ENCODE data around the gene RGS3.
A peak's percentile ranks its signal among the peaks of the same experiment; 100 is the strongest.

RGS3 gene

GRCh38 chr9:113600871-113601614 lies 137.5 kb downstream of the RGS3 start:
- Mint-ChIP-seq H3K4me3 (peak overlapping the region; percentile 14 to 50 (median 35)), H3K4me1 (peaks cover 71% of the 10 kb centered on the region), H3K27me3 (ENCODE audit: low read depth) (peaks cover 11% of the 10 kb centered on the region), H3K27ac (peak overlapping the region; percentile 83 to 96 (median 85)), H3K36me3 (ENCODE audit: low read depth) (peaks cover 9% of the 10 kb centered on the region), H3K9me3 (no peaks in the 10 kb centered on the region)
- no peak for TF ChIP-seq CTCF (IDR thresholded peaks at IDR 0.05; ENCODE audit: unreplicated experiment in 3 of 3)

DNA sequence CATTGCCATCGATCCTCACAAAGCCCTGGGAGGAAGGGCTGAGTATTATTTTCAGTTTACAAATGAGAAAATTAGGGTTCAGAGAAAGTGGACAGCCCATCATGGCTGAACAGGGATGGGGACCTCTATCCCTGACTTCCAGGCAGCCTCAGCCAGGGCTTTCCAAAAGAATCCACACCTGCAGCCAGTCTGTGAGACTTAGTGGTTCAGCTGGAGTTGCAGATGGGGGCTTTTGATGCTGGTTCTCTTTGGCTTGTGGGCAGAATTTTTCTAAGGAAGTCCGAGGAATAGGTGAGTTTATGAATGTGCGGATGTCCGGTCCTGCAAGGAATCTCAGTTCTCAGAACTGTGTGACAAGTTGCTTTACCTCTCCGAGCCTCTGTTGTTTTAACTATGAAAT lies 138.1 kb downstream of the RGS3 start:
- peaks cover 70% of the 10 kb centered on the region for H3K4me1 Mint-ChIP-seq
- H3K27ac Mint-ChIP-seq = peak overlapping the region; percentile 83 to 96 (median 85)
- peaks cover 11% of the 10 kb centered on the region for H3K27me3 Mint-ChIP-seq (ENCODE audit: low read depth)
- peak overlapping the region in 2 of 3 experiments; percentile 14 to 50 for H3K4me3 Mint-ChIP-seq
- TF ChIP-seq CTCF (IDR thresholded peaks at IDR 0.05; ENCODE audit: unreplicated experiment in 3 of 3) = no peak
- peaks cover 3% of the 10 kb centered on the region for H3K36me3 Mint-ChIP-seq (ENCODE audit: low read depth)
- no peaks in the 10 kb centered on the region for H3K9me3 Mint-ChIP-seq

- Mint-ChIP-seq H3K27me3 (ENCODE audit: low read depth) (peaks cover 11% of the 10 kb centered on the region), H3K27ac (peak overlapping the region; percentile 83 to 96 (median 85)), H3K9me3 (no peaks in the 10 kb centered on the region), H3K4me3 (peak overlapping the region in 1 of 3 experiments; percentile 14), H3K36me3 (ENCODE audit: low read depth) (no peaks in the 10 kb centered on the region), H3K4me1 (peaks cover 68% of the 10 kb centered on the region)
- no peak for TF ChIP-seq CTCF (IDR thresholded peaks at IDR 0.05; ENCODE audit: unreplicated experiment in 3 of 3)
Observed at GRCh38 chr9:113602126-113603047, 138.9 kb downstream of the RGS3 start.

- Mint-ChIP-seq H3K4me1 (peaks cover 65% of the 10 kb centered on the region), H3K9me3 (no peaks in the 10 kb centered on the region), H3K4me3 (no peak overlapping the region), H3K36me3 (ENCODE audit: low read depth) (no peaks in the 10 kb centered on the region), H3K27me3 (ENCODE audit: low read depth) (peaks cover 11% of the 10 kb centered on the region), H3K27ac (peak overlapping the region; percentile 83 to 96 (median 85))
- TF ChIP-seq CTCF (IDR thresholded peaks at IDR 0.05; ENCODE audit: unreplicated experiment in 3 of 3) = no peak
Observed at GRCh38 chr9:113603048-113603375, 139.5 kb downstream of the RGS3 start.

DNA sequence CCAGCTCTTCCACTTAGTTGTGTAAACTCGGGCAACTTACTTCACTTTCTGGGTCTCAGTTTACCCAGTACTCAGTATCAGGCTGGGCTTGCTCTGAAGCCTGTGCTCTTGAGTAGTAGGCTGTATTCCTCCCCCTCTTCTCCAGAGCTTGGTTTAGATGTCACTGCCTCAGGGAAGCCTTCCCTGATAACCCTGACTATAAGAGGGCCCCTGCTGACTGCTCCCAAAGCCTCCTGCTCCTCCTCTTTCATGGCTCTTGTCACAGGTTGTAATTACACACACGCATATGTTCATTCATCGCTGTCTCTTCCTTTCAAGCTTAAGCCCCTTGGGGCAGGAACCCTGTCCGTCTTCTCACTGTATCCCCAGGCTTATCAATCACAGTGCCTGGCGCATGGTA lies 140.2 kb downstream of the RGS3 start:
- H3K9me3 Mint-ChIP-seq = no peaks in the 10 kb centered on the region
- no peaks in the 10 kb centered on the region for H3K36me3 Mint-ChIP-seq (ENCODE audit: low read depth)
- TF ChIP-seq CTCF (IDR thresholded peaks at IDR 0.05; ENCODE audit: unreplicated experiment in 3 of 3) = no peak
- H3K27ac Mint-ChIP-seq = peak overlapping the region in 2 of 3 experiments; percentile 64 to 83
- peaks cover 58% of the 10 kb centered on the region for H3K4me1 Mint-ChIP-seq
- H3K4me3 Mint-ChIP-seq = peak overlapping the region in 1 of 3 experiments; percentile 18
- H3K27me3 Mint-ChIP-seq (ENCODE audit: low read depth) = peaks cover 11% of the 10 kb centered on the region
